ENCODE results near the gene ERBB4. TPM values are rescaled to one million over a fixed set of nuclear protein-coding genes. Genes with fewer than 3 reads are reported as not detected.
A peak's percentile ranks its signal among the peaks of the same experiment; 100 is the strongest.

ERBB4 gene
- total RNA-seq, 1 donor: 5.8 TPM

DNA sequence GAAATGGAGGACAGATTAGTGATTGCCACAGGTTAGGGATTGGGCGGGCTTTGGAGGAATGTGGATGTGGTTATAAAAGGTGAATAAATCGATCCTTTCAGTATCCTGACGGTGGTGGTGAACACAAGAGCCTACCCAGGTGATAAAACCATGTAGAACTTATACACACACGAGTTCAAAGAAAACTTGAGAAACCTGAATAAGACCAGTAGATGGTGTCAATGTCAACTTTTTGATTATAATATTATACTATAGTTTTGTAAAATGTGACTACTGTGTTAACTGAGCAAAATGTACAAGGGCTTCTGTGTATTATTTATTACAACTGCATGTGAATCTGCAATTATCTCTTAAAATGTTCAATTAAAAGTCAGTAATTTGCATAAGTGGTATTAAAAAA lies 136.3 kb downstream of the ERBB4 start:
- DNase-seq (ENCODE audit: low read depth): no peak
- H3K4me3 ChIP-seq (ENCODE audit: low read depth, low read length): no peak overlapping the region
- TF ChIP-seq, protein P1, sequence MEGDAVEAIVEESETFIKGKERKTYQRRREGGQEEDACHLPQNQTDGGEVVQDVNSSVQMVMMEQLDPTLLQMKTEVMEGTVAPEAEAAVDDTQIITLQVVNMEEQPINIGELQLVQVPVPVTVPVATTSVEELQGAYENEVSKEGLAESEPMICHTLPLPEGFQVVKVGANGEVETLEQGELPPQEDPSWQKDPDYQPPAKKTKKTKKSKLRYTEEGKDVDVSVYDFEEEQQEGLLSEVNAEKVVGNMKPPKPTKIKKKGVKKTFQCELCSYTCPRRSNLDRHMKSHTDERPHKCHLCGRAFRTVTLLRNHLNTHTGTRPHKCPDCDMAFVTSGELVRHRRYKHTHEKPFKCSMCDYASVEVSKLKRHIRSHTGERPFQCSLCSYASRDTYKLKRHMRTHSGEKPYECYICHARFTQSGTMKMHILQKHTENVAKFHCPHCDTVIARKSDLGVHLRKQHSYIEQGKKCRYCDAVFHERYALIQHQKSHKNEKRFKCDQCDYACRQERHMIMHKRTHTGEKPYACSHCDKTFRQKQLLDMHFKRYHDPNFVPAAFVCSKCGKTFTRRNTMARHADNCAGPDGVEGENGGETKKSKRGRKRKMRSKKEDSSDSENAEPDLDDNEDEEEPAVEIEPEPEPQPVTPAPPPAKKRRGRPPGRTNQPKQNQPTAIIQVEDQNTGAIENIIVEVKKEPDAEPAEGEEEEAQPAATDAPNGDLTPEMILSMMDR (IDR thresholded peaks at IDR 0.05; ENCODE audit: insufficient read depth, low read length): no peak

DNA sequence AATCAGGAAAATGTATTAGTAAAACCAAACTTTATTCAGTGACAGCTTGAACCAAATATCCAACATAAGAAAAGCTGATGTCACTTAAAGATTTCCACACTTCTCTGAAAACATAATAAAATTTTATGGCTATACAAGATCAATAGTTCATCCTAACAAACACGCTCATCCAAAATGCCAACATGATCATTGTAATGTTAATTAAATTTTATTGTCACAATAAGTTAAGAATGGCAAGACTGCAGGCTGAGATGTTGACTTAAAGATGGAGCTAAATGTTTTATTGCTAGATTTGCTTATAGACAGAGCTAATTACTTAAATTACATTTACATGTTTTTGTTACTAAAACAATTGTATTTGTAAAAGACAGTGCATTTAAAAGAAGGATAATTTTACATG lies 140.3 kb downstream of the ERBB4 start:
- TF ChIP-seq, protein P1 (IDR thresholded peaks at IDR 0.05; ENCODE audit: insufficient read depth, low read length): no peak
- no peak overlapping the region for H3K4me3 ChIP-seq (ENCODE audit: low read depth, low read length)
- no peak for DNase-seq (ENCODE audit: low read depth)

DNA sequence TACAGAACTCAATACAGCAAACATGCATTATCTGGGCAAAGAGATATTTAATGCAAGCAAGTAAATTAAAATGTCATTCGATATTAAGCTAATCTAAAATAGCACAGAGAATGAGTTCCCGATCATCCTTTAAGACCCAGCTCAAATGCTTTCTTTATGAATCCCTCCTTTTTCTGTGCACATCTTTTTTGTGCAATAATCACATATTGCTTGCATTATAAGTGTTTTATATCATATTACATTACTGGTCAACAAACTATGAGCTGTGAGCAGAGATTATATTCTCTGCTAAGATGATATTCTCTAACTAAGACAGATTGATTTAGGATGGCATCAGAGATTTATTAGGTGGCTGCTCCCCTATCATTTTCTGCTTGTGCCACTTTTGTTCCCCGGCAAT lies 146.1 kb downstream of the ERBB4 start:
- TF ChIP-seq, protein P1 (IDR thresholded peaks at IDR 0.05; ENCODE audit: insufficient read depth, low read length): no peak
- H3K4me3 ChIP-seq (ENCODE audit: low read depth, low read length): no peak overlapping the region
- no peak for DNase-seq (ENCODE audit: low read depth)

DNA sequence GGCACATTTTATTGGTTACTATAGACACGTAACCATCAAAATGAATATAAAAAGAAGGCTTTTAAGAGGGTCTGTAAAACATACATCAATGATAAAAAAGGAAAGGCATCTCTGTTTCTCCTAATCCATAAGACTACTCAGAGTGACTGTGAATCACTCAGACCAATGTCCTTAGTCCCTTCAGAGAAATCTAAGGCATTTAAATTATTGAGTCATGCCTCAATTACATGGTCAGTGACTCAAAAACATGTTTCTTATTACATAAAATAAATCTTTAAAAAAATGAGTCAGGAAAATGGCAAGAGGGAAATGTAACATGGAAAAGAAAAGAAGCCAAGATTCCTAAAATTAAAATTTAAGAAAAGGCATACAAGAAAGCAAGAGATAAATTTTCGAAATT lies 146.6 kb downstream of the ERBB4 start:
- TF ChIP-seq, protein P1 (IDR thresholded peaks at IDR 0.05; ENCODE audit: insufficient read depth, low read length): no peak
- DNase-seq (ENCODE audit: low read depth): peak; percentile 27
- no peak overlapping the region for H3K4me3 ChIP-seq (ENCODE audit: low read depth, low read length)

DNA sequence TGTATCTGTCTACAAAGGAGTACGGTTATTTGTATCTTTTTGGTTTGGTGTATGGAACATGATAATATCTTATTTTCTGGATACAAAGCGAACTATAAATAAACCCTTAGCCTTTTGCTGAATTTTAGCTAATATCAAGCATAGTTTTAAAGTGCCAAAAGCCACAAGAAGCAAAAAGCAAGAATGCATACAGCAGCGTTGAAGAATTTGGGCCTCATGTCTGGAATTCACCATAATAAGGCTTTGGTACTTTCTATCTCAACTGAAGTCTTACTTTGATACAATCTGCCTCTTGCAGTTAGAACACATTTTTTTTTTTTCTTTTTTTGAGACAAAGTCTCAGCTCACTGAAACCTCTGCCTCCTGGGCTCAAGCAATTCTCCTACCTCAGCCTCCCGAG lies 151.5 kb downstream of the ERBB4 start:
- DNase-seq (ENCODE audit: low read depth): peak; percentile 47
- TF ChIP-seq, protein P1 (IDR thresholded peaks at IDR 0.05; ENCODE audit: insufficient read depth, low read length): no peak

DNA sequence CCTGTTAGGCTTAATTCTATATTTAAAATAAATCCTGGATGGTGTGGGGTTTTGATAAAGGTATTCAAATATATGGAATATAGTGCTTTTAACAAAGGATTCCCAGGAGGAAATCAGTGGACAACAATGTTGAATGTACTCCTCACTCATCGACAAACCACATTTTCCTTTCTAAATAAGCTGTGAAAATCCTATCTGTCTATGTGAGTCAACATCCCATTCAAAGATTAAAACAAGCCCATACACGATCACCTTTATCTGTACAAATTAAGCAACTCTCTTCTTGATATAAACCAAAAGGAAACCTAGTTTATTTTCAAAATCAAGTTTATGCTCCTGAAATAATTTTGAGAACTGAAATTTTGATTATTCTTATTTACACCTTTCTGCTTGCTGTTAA lies 153.4 kb downstream of the ERBB4 start:
- no peak for DNase-seq (ENCODE audit: low read depth)

More for the DNA sequence above, 151.5 kb downstream of the ERBB4 start:
- H3K4me3 ChIP-seq (ENCODE audit: low read depth, low read length): no peak overlapping the region

DNA sequence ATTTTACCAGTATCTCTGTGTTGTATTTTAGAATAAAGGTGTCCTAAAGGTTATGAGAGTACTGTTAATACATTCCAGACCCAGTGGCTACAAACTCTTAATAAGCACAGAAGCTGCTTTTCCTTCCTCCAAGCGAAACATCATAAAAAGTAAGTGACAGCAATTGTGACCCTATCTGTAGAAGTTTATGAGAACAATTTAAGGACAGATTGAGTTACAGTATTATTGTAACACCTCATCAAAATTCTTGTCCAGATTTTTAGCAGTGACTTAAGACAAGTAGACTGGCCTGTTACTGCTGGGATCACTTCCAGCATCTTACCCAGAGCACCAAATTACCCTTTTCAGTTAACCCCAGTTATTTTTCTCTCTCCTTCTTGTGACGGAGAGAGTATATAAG lies 154.6 kb downstream of the ERBB4 start:
- DNase-seq (ENCODE audit: low read depth): no peak
- TF ChIP-seq, protein P1 (IDR thresholded peaks at IDR 0.05; ENCODE audit: insufficient read depth, low read length): no peak
- no peak overlapping the region for H3K4me3 ChIP-seq (ENCODE audit: low read depth, low read length)

More for the DNA sequence above, 153.4 kb downstream of the ERBB4 start:
- H3K4me3 ChIP-seq (ENCODE audit: low read depth, low read length): no peak overlapping the region
- TF ChIP-seq, protein P1 (IDR thresholded peaks at IDR 0.05; ENCODE audit: insufficient read depth, low read length): no peak

All from fibroblast of the aortic adventitia (primary cell).